ENCODE data around the gene CD300A.

CD300A gene

DNA sequence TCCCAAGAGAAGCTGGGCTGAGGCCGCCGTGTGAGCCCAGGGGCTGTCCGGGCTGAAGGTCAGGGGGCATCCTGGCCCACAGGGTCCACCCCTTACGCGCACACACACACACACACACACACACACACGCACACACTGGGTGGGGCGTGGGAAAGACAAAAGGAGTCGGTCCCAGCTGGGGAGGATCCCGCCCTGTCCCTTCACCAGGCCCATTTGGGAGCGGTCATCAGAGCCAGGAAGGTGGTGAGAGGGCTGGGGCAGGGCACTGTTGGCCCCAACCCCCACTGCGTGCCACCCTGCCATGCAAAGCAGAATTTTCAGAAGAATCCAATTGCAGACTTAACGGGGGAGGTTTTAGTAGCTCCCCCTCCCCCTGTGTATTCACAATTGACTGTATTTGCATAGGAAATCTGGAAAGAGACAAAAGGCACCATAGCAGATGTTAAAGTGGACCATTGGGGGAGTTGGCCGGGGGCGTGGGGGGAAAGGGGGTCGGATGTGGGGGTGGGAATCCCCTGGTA, 11.3 kb upstream of the CD300A start:
- no peaks in the 10 kb centered on the region for H3K36me3 ChIP-seq (ENCODE audit: insufficient read depth, low read length)
- peak overlapping the region; percentile 76; the same call in 1 of the 2 replicates for H3K9ac ChIP-seq (ENCODE audit: low read depth, low read length)
- H3K4me1 ChIP-seq (ENCODE audit: insufficient read depth, low read length) = peaks cover 22% of the 10 kb centered on the region
- no peaks in the 10 kb centered on the region for H3K9me3 ChIP-seq (ENCODE audit: control insufficient read depth, insufficient read depth, low read length)

DNA sequence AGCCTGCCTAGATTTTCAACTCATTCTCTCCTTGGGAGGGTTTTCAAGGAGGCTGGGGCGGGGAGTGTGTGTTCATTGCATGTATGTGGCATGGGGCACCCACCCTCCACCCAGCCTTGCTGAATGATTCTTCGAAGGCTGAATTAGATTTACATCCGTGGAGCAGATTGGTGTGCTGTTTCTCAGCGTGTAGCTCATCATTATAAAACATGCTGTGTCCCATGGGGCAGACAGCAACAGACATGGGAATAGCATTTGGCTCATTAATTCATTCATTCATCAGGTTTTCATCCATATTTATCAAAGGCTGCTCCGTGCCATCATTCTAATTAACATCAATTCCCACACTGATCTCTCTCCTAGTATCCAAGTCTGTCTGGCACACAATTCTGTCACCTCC, 10.6 kb upstream of the CD300A start:
- H3K9me3 ChIP-seq (ENCODE audit: control insufficient read depth, insufficient read depth, low read length) = no peaks in the 10 kb centered on the region
- H3K36me3 ChIP-seq (ENCODE audit: insufficient read depth, low read length) = no peaks in the 10 kb centered on the region
- H3K9ac ChIP-seq (ENCODE audit: low read depth, low read length) = no peak overlapping the region
- peaks cover 22% of the 10 kb centered on the region for H3K4me1 ChIP-seq (ENCODE audit: insufficient read depth, low read length)

DNA sequence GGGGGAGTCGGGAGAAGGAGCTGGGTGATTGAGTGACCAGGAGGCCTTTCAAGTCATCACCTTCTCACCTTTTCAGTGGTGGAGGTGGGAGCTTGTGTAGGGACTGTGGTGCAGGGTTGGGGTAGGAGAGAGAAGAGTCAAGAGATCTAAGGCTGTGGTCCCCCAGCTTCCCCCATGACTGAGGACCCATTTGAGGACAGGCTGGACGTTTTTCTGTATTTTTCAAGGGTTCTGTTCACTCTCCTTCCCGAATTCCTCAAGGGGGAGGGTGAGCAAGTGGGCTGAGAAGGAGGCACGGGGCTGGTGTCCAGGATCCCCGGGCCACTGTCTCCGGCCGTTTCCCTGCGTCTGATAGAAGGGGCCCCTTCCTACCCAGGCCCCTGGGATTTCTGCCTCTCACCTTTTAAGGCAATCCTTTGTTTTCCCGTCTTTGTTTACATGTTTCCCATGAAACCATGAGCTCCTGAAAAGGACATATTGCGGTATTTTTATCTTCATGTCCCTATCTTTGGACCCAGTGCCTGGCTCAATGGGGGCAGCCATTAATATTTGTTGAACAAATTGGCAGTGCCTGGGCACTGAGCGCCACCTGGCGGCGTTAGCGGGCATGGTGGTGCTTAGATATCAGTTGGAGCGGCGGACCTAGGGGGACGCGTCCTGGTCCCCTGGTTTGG, 9.2 kb upstream of the CD300A start:
- Histone ChIP-seq H3K9ac (ENCODE audit: low read depth, low read length) (no peak overlapping the region), H3K4me1 (ENCODE audit: insufficient read depth, low read length) (peaks cover 17% of the 10 kb centered on the region), H3K36me3 (ENCODE audit: insufficient read depth, low read length) (no peaks in the 10 kb centered on the region), H3K9me3 (ENCODE audit: control insufficient read depth, insufficient read depth, low read length) (no peaks in the 10 kb centered on the region)

- Histone ChIP-seq H3K36me3 (ENCODE audit: insufficient read depth, low read length) (no peaks in the 10 kb centered on the region), H3K9ac (ENCODE audit: low read depth, low read length) (no peak overlapping the region), H3K9me3 (ENCODE audit: control insufficient read depth, insufficient read depth, low read length) (no peaks in the 10 kb centered on the region), H3K4me1 (ENCODE audit: insufficient read depth, low read length) (peaks cover 14% of the 10 kb centered on the region)
These were observed 8.6 kb upstream of the CD300A start for GRCh38 chr17:74457820-74458166.

GRCh38 chr17:74458835-74459234, 7.6 kb upstream of the CD300A start:
- peaks cover 10% of the 10 kb centered on the region for H3K4me1 ChIP-seq (ENCODE audit: insufficient read depth, low read length)

DNA sequence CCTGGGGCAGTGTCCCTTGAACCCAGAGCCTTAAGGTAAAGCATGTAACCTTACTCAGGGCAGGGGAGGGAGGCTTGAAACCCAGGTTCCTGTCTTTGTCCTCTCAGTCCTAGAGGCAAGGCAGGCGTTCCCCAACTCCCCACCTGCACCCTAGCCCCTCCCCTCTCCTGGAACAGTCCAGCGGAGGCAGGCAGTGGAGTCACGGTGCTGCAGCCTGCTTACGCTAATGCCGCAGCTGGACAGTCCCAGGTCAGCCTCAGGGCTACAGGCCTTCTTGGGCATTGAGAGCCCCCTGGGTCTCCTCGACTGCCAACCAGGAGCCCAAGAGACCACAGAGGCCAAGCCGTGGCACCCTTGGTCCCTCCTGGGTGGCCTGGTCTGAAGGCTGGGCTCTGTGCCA, 6.8 kb upstream of the CD300A start:
- Histone ChIP-seq H3K9ac (ENCODE audit: low read depth, low read length) (no peak overlapping the region), H3K4me1 (ENCODE audit: insufficient read depth, low read length) (peaks cover 10% of the 10 kb centered on the region), H3K36me3 (ENCODE audit: insufficient read depth, low read length) (no peaks in the 10 kb centered on the region), H3K9me3 (ENCODE audit: control insufficient read depth, insufficient read depth, low read length) (no peaks in the 10 kb centered on the region)

More at GRCh38 chr17:74458835-74459234, 7.6 kb upstream of the CD300A start:
- no peaks in the 10 kb centered on the region for H3K36me3 ChIP-seq (ENCODE audit: insufficient read depth, low read length)
- no peaks in the 10 kb centered on the region for H3K9me3 ChIP-seq (ENCODE audit: control insufficient read depth, insufficient read depth, low read length)
- no peak overlapping the region for H3K9ac ChIP-seq (ENCODE audit: low read depth, low read length)

DNA sequence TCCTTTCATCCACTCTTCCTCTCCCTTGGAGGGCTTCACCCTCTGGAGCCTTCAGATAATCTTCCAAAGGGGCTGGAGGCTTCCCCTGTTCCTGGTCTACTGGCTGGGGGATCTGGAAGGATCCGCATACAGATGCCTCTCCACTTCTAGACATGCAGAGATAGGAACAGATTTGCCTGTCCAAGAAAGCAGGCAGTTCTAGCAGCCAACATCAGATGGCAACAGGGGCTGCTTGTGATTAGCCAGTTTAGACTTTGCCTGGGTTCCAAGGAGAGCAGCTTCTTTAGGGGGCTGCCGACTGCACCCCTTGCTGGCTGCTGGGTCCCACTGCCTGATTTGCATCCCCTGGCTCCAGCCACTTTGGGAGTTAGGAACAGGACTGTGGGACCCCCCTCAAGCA, 6.2 kb upstream of the CD300A start:
- no peak overlapping the region for H3K9ac ChIP-seq (ENCODE audit: low read depth, low read length)
- peaks cover 4% of the 10 kb centered on the region; the same call in 1 of the 2 replicates for H3K4me1 ChIP-seq (ENCODE audit: insufficient read depth, low read length)
- no peaks in the 10 kb centered on the region for H3K36me3 ChIP-seq (ENCODE audit: insufficient read depth, low read length)
- H3K9me3 ChIP-seq (ENCODE audit: control insufficient read depth, insufficient read depth, low read length) = no peaks in the 10 kb centered on the region

DNA sequence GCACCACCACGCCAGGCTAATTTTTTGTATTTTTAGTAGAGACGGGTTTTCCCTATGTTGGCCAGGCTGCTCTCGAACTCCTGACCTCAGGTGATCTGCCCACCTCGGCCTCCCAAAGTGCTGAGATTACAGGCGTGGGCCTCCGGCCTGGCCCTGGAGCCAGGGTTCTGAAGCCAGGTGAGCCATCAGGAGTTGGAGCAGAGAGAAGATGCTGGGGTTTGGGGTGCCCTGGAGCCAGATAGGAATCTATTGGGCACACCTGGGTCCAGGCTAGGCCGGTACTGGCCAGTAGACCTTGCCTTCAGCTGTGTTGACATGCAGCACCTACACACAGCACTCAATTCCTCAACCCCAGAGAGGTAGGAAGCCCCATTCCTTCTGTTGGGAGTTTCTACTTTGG, 5.4 kb upstream of the CD300A start:
- Histone ChIP-seq H3K9me3 (ENCODE audit: control insufficient read depth, insufficient read depth, low read length) (no peaks in the 10 kb centered on the region), H3K36me3 (ENCODE audit: insufficient read depth, low read length) (no peaks in the 10 kb centered on the region), H3K4me1 (ENCODE audit: insufficient read depth, low read length) (no peaks in the 10 kb centered on the region), H3K9ac (ENCODE audit: low read depth, low read length) (no peak overlapping the region)

- Histone ChIP-seq H3K9me3 (ENCODE audit: control insufficient read depth, insufficient read depth, low read length) (no peaks in the 10 kb centered on the region), H3K36me3 (ENCODE audit: insufficient read depth, low read length) (no peaks in the 10 kb centered on the region), H3K9ac (ENCODE audit: low read depth, low read length) (no peak overlapping the region), H3K4me1 (ENCODE audit: insufficient read depth, low read length) (no peaks in the 10 kb centered on the region)
These were observed 4.8 kb upstream of the CD300A start for GRCh38 chr17:74461611-74462010.

DNA sequence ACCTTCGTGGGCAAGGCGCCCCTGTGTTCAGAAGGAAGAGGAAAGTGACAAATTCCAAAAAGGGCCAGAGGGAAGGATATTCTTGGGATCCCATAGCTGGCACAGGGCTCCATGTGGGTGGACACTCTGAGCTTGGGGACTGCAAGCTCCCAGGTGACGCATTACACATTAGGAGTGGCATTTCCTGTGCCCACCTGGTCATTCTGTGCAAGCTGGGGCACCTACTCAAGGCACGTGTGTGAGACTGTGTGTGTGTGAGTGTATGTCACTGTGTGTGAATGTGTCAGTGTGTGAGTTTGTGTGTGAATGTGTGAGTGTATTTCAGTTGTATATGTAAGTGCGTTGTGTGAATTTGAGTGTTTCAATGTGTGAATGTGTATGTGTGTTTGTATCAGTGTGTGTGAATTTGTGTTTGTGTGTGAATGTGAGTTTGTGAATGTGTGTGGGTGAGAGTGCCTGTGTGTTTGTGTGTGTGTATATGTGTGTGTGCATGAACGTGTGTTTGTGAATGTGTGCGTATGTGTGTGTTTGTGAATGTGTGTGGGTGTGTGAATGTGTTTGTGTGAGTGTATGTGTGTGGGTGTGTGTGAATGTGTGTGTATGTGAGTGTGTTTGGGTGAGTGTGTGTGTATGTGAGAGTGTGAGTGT, 1.6 kb upstream of the CD300A start:
- Histone ChIP-seq H3K4me1 (ENCODE audit: insufficient read depth, low read length) (no peaks in the 10 kb centered on the region), H3K9ac (ENCODE audit: low read depth, low read length) (no peak overlapping the region)

DNA sequence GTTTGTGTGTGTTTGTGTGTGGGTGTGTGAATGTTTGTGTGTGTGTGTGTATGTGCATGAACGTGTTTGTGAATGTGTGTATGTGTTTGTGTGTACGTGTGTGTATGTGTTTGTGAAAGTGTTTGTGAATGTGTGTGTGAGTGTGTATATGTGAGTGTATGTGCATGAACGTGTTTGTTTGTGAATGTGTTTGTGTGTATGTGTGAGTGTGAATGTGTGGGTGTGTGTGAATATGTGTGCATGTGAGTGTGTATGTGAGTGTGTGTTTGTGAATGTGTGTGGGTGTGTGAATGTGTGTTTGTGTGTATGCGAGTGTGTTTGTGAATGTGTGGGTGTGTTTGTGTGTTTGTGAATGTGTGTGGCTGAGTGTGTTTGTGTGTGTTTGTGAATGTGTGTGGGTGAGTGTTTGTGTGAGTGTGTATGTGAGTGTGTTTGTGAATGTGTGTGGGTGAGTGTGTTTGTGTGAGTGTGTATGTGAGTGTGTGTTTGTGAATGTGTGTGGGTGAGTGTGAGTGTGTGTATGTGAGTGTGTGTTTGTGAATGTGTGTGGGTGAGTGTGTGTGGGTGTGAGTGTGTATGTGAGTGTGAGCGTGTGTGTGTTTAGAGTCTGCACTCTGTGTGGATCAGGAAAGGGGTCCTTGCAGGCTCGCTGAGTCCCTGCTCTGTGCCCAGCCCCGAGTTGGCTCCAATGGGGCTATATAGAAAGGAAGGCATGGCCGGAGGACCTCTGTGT, 890 bp upstream of the CD300A start:
- Histone ChIP-seq H3K9me3 (ENCODE audit: control insufficient read depth, insufficient read depth, low read length) (no peaks in the 10 kb centered on the region), H3K36me3 (ENCODE audit: insufficient read depth, low read length) (no peaks in the 10 kb centered on the region), H3K4me1 (ENCODE audit: insufficient read depth, low read length) (no peaks in the 10 kb centered on the region), H3K9ac (ENCODE audit: low read depth, low read length) (no peak overlapping the region)

More for the DNA sequence above, 1.6 kb upstream of the CD300A start:
- H3K9me3 ChIP-seq (ENCODE audit: control insufficient read depth, insufficient read depth, low read length) = no peaks in the 10 kb centered on the region
- H3K36me3 ChIP-seq (ENCODE audit: insufficient read depth, low read length) = no peaks in the 10 kb centered on the region

GRCh38 chr17:74466828-74467184, 372 bp downstream of the CD300A start:
- no peaks in the 10 kb centered on the region for H3K4me1 ChIP-seq (ENCODE audit: insufficient read depth, low read length)
- no peaks in the 10 kb centered on the region for H3K9me3 ChIP-seq (ENCODE audit: control insufficient read depth, insufficient read depth, low read length)
- H3K36me3 ChIP-seq (ENCODE audit: insufficient read depth, low read length) = no peaks in the 10 kb centered on the region
- peak overlapping the region; percentile 13; the same call in 1 of the 2 replicates for H3K9ac ChIP-seq (ENCODE audit: low read depth, low read length)

- no peaks in the 10 kb centered on the region for H3K4me1 ChIP-seq (ENCODE audit: insufficient read depth, low read length)
- H3K9ac ChIP-seq (ENCODE audit: low read depth, low read length) = no peak overlapping the region; the same call in 1 of the 2 replicates
- no peaks in the 10 kb centered on the region for H3K36me3 ChIP-seq (ENCODE audit: insufficient read depth, low read length)
These were observed 952 bp downstream of the CD300A start for GRCh38 chr17:74467221-74467951.

DNA sequence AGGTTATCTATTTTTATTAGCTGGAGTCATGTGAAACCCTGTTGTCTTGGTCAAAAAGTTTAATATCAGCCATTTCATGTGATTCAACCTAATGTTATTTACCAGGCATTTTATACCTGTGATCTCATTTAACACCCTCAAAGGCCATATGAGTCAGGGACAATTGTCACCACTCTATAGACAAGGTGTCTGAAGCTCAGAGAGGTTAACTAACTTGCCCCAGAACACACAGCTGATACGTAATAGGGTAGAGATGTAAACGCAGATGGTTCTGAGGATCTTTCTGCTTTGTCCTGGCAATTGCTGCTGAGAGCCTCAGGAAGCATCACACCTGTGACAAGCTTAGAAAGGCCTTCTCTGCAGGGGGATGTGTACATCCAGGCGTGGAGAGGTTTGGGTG, 4.9 kb downstream of the CD300A start:
- no peaks in the 10 kb centered on the region for H3K36me3 ChIP-seq (ENCODE audit: insufficient read depth, low read length)
- peaks cover 6% of the 10 kb centered on the region for H3K9me3 ChIP-seq (ENCODE audit: control insufficient read depth, insufficient read depth, low read length)
- no peak overlapping the region for H3K9ac ChIP-seq (ENCODE audit: low read depth, low read length)

More at GRCh38 chr17:74467221-74467951, 952 bp downstream of the CD300A start:
- H3K9me3 ChIP-seq (ENCODE audit: control insufficient read depth, insufficient read depth, low read length) = no peaks in the 10 kb centered on the region

More for the DNA sequence above, 4.9 kb downstream of the CD300A start:
- no peaks in the 10 kb centered on the region for H3K4me1 ChIP-seq (ENCODE audit: insufficient read depth, low read length)
